LHCN-M2 (cell line): Measurements from ENCODE around the gene FSD1L. TPM values are rescaled to one million over a fixed set of nuclear protein-coding genes. Genes with fewer than 3 reads are reported as not detected.
A peak's percentile ranks its signal among the peaks of the same experiment; 100 is the strongest.
"Not testable (repeated sequence)": the region's sequence is repeated elsewhere in the genome, so short reads cannot be mapped to it uniquely, and the experiment has no call there.

Experiments used
- DNase-seq: peaks from one replicate; pipeline ENCODE4 v3.0.0-alpha.2; 2012; ENCODE audit warnings: low read depth
- total RNA-seq: library from RNA; depleted of rRNA; stranded (reverse); fragments of >200 nt; gene quantifications from 2 replicates; pipeline ENCODE4 v1.2.3, GENCODE V29; 2014; rRNA removed

Gene FSD1L
- total RNA-seq, 1 experiment from 2014 or later, result 2.8 TPM

GRCh38 chr9:105557804-105558610, 110.2 kb downstream of the FSD1L start, which contains the start of gene FKTN:
TSS of gene FKTN (plus strand) at chr9:105558131. CDS start at chr9:105575033, 16,902 bp downstream.
- peak; percentile 77 for DNase-seq

- no peak for DNase-seq
Observed at GRCh38 chr9:105572455-105572854, 124.6 kb downstream of the FSD1L start.

GRCh38 chr9:105579952-105580351, 132.1 kb downstream of the FSD1L start:
- not testable (repeated sequence) for DNase-seq

- DNase-seq, result not testable (repeated sequence)
Observed at GRCh38 chr9:105581550-105581949, 133.7 kb downstream of the FSD1L start.

- DNase-seq, result no peak
Observed at GRCh38 chr9:105593145-105593544, 145.3 kb downstream of the FSD1L start.

Other genes starting within 250 kb of the FSD1L start
- 30.5 and 32.0 TPM in 2 replicates for gene SLC44A1, start 203.4 kb upstream of the FSD1L start, total RNA-seq
- gene FKTN, start 110.1 kb downstream of the FSD1L start, total RNA-seq, result 67.2 and 132 TPM in 2 replicates
- not detected in 2 replicates for gene TAL2, start 214.4 kb downstream of the FSD1L start, total RNA-seq
- gene TMEM38B, start 246.5 kb downstream of the FSD1L start, total RNA-seq, result 19.3 and 23.1 TPM in 2 replicates